AML-193 (cell line): ENCODE measurements around the gene VPS4A.

ENCODE experiments used
- DNase-seq, 2 experiments: peaks; one replicate each; lab custom pipeline; 2025; lab: John Stamatoyannopoulos, UW

Gene VPS4A

DNA sequence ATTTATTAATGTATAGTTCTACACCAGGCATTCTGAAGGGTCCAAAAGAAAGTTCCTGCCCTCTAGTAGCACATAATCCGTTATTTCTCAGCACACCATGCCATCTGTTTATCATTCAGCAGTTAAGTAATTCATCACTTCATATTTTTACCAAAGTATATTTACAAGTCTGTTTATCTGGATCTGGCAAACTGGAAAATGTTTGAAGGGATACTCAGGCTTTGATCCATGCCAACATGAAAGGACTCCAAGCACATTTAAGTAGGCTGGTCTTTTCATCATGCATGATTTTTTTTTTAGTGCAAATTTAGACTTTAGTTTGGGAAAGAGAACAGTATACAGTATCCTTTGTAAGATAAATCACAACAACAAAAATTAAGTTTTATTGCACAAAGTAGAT is 4.1 kb upstream of the VPS4A start:
- DNase-seq, result no peak

DNA sequence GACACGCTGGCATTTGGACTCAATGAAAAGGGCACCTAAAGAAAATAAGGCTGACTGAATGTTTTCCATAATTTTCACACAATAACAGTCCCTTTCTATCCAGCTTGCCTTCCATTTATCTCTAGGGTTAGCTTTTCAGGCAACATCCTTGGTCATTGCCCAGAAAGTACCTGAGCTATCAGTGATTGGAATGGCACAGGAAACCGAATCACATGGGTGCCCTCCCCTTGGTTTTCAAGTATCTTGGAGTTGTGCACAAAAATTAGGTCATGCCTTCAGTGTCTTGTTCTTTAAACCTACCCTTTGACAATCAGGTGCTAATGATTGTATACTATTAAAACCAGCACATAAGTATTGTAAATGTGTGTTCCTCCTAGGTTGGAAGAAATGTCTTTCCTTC is 3.3 kb upstream of the VPS4A start:
- DNase-seq, result no peak

DNA sequence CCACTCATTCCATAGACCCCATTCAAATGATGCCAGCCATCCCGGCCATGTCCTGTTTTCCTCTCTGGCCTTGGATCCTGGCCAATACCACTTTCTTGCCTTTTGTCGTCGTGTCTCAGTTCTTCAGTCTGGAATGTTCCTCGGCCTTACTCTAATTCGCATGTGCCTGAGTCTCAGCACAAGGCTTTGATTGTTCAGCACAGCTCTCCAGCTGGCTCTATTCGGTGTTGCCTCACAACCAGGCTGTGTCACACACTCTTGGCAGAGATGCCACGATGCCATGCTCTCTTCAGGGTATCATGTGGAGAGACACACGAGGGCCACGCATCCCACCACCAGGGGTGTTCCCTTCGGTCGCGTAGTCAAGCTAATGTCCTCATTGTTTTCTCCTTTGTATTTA is 1.8 kb upstream of the VPS4A start:
- DNase-seq, result no peak

DNA sequence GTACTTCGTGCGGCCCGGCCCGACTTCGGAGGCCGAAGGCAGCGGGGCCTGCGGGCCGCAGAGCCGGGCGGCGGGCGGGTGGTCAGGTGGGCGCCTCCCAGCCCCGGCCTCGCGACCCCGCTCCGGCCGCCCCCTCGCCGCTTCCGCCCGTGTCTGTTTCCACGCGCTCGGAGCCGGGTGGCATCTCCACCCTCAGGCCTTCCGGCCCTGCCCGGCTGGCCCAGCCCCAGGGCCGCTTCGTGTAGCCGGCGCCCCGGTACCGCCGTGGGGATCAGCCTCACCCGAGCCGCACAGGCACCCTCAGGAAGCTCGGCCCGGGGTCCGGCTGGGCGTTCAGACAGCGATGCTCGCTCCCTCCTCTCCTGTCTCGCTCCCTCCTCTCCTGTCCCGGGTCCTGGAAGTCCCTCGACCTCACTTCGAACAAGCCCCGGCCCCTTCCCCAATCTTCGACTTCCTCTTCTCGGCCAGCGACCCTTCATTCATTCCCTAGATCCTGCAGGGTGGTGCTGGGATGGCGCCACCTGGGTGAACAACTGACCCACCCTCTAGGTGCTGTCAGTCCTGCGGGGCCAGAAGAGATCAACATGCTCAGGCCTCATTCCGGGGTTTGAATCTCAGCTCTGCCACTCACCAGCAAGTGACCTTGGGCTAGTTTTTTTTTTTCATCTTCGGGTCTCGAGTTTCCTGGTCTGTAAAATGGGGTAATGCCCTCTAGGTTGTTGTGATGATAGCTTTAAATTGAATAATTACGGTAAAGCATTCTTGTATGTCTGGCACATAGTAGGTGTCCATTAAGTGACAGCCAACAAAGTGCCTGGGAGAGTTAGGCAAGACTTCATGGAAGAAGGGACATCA is 610 bp downstream of the VPS4A start:
- no peak for DNase-seq

DNA sequence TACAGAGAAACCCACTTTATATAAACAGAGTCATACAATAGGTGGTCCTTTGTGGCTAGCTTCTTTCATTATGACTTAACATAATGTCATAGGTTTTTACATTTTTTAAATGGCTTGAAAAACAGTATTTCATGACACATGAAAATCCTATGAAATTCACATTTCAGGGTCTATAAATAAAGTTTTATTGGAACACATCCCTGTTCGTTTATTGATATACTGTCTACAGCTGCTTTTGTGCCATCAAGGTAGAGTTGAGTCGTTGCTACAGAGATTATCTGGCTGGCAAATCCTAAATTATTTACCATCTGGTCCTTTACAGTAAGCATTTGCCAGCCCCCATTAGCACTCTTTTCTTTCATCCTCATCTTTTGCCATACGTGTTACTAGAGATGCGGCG is 2.3 kb downstream of the VPS4A start:
- no peak for DNase-seq

DNA sequence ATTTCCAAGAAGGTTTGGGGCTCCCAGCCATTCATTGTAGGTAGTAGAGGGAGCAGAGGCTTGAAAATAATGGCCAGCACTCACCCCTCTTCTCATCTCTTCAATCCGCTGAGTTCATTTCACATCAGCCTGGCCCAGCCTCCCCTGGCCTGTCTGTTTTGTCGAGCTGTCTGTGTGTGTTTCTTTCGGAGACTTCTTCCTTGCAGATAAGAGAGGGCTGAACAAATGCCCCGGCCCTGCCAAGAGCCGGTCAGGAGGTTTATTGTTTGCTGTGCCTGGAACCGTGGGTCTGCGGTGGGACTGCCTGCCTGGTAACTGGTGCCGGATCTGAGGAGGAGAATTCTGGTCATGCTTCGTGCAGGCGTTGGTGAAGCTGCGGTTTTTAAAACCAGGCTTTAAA is 3.4 kb downstream of the VPS4A start:
- DNase-seq, result no peak

DNA sequence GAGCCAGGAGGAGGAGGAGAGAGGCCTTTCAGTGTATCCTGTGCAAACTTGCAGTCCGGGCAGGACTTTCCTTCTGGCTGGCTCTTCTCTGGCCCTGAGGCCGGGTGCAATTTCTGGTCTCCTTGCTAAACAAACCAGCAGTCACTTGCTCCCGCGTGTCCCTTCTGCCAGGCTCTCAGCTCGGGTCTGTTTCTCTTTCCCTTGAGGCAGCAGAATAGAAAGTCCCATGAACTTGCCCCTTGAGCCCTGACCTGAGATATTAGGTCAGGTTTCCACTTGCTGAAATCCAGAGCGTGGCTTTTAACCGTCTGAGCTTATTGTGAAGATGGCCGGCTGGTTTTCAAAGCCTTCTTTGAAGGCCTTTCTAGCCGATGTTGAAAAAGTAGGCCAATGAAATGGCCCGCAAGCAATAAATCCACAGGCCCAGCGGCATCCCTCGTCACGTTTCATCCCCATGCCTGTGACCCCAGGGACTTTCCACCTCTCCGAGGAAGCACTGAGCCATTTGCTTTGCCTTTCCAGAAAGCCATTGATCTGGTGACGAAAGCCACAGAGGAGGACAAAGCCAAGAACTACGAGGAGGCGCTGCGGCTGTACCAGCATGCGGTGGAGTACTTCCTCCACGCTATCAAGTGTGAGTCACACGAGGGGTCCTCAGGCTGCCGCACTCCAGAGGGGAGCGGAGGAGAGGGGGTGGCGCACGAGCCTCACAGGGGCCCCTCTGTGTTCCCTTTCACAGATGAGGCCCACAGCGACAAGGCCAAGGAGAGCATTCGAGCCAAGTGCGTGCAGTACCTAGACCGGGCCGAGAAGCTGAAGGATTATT is 4.5 kb downstream of the VPS4A start:
- DNase-seq, result no peak

DNA sequence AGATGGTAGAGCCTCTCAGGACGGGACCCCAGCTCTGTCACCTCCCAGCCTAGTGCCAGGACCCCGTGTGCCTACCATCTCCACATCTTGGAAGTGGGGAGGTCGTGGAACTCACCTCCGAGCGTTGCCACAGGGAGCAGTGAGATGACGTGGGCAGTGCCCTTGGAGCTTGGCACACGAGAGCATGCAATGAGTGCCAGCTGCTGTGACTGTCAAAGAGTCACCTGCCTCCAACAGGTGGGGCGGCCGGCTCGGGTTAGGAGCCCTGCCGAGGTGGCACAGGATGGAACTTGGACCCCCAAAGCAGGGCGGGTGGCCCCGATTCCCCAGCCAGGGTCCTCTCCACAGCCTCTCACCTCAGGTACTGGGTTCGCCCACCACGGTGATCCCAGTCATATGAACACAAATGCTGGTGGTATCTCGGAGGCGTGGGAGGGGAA is 5.5 kb downstream of the VPS4A start:
- DNase-seq, result no peak

DNA sequence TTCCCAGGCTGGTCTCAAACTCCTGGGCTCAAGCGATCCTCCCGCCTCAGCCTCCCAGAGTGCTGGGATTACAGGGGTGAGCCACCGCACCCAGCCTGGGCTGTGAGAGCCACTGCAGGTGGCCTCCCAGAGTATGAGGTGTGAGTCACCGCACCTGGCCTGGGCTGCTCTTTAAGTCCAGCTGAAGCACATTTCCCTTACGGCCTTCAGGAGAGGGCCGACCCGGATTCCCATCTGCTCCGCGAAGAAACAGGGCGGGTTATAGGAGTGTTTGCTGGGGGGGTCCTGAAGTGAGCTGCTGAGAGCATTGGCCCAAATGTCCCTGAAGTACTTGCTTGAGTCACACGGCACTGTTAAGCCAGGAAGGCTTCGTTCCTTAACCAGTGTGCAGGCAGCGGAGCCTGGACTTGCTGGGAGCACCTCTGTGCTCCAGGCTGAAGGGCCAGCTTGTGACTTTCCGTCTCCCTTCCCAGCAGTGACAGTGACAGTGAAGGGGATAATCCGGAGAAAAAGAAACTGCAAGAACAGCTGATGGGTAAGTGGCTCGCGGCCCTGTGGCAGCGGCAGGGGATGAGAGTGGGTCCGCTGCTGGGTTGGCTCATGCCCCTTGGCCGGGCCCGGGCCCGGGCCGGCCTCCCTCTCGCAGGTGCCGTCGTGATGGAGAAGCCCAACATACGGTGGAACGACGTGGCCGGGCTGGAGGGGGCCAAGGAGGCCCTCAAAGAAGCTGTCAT is 7.2 kb downstream of the VPS4A start:
- DNase-seq, result no peak

DNA sequence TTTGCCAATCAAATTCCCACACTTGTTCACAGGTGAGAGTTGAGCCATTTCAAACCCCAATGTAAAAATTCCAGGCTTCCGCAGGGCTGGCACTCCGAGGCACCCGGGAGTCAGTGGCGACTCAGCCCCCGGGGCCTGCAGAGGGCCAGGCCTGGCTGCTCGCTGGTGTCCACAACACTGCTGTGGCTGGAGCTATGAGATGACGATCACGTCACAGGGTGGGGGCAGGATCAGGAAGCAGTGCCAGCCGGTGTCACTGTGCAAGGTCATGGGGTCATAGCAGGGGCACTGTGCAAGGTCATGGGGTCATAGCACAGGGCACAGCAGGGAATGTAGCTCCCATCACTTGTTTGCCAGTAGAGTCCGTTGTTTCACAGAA is 7.8 kb downstream of the VPS4A start:
- DNase-seq, result no peak

DNA sequence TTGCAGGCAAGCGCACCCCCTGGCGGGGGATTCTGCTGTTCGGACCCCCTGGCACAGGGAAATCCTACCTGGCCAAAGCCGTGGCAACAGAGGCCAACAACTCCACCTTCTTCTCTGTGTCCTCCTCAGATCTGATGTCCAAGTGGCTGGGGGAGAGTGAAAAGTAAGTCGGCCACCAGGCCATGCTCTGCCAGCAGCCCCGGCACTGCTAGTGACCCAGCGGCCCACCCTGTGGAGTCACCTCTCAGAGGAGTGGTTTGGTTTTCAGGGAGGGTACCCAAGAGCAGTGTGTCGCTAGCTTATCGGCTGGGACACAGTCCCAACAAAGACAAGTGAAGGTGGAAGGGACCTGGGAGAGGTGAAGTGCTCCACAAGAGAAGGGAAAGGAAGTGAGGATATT is 8.2 kb downstream of the VPS4A start:
- DNase-seq, result no peak

DNA sequence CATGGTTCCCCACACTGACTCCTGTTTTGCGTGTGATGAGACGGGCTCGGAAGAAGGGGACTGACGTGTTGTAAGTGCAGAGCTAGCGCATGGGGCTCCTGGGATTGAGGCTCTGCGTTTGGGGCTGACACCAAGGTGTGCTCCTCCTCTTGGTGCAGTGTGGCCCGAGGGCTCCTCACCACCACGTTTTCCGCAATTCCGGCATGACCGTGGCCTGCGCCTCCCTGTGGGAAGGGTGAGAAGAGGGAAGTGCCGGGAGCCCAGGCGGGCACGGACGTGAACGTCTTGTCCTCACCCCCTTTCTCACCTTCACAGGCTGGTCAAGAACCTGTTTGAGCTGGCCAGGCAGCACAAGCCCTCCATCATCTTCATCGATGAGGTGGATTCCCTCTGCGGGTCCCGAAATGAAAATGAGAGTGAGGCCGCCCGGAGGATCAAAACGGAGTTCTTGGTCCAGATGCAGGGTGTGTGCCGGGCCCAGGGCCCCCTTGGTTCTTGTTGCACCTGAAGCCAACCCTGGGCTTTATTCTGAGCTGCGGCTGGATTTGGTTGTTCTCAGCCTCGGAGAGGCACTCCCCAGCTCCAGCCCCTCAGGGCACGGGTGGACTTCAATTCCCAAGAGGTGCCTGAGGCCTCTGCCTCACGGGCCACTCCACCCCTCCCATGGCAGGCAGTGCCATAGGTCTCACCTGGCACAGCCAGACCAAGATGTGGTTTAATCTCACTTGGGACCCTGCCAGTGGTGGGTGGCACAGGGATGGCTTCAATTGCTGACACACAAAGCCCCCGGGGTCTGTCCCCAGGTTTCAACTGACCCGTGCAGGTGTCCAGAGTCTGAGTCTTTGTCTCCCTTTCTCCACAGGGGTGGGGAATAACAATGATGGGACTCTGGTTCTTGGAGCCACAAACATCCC is 8.9 kb downstream of the VPS4A start:
- DNase-seq, result no peak

DNA sequence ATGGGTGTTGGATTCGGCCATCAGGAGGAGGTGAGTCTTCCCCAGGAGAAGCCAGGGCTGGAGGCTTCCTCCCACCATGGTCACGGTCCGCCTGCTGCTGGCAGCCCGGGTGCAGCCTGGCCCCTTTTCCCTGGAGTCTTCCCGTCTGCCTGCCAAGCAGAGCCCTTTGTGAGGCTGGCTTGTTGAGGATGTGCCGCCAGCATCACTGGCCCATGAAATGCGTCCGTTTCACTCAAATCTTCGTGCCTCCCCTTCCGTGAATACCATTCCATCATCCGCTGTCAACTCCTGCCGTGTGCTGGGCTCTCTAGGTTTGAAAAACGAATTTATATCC is 9.6 kb downstream of the VPS4A start:
- no peak for DNase-seq

DNA sequence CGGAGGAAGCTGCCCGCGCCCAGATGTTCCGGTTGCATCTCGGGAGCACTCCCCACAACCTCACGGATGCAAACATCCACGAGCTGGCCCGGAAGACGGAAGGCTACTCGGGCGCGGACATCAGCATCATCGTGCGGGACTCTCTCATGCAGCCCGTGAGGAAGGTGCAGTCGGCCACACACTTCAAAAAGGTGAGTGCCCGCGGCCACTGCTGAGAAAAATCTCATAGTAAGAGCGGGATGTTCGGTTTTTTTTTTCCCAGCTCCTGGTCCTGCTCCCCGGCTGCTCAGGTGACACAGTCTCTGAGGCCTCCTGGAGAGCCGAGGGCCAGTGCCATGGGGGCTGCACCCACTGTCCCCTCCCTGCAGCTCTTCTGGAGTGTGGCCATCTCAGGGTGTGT is 9.9 kb downstream of the VPS4A start:
- DNase-seq, result no peak

DNA sequence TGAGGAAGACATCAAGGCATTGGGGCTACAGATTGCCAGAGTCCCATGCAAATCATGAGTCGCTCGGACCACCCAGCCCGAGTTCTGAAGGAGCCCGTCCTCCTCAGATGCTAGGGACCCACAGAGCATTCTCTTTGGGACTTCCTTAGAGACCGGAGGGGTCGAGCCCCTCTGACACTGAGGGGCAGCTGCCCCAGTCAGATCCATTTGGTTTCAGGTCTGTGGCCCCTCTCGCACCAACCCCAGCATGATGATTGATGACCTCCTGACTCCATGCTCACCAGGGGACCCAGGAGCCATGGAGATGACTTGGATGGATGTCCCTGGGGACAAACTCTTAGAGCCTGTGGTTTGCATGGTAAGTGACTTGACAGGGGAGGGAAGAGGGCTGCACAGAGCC is 11.2 kb downstream of the VPS4A start:
- no peak for DNase-seq

DNA sequence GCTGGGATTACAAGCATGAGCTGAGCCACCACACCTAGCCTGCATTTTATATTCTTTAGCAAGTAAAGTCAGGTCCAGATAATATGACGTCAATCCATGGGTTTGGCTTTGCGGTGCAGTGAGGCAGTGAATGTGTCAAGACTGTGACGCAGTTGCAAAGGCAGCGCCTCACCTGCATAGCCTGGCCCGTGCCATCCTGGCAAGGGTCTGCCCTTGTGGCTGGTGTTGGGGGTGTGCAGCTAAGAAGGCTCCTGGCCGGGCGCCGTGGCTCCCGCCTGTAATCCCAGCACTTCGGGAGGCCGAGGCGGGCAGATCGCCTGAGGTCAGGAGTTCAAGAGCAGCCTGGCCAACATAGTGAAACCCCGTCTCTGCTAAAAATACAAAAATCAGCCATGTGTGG is 12.3 kb downstream of the VPS4A start:
- no peak for DNase-seq

DNA sequence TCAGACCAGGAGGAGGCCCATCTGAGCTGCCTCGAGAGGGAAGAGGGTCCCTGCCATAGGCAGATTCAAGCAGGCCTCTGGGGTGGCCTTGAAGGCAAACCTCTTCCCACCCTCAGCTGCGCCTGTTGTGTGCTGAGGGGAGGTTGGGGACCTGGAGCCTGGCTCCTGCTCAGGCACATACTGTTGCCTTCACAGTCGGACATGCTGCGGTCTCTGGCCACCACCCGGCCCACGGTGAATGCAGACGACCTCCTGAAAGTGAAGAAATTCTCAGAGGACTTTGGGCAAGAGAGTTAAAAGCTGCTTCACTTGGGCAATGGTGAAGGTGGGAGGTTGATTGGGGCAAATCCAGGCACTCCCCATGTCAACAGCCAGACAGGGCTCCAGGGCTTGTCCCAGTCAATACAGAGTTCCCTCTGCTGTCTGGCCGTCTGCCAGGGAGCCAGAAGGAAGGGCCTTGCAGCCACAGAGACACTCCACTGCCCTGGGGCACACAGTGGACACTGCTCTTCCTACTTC is 12.9 kb downstream of the VPS4A start:
- peak; percentile 22 to 48 for DNase-seq

DNA sequence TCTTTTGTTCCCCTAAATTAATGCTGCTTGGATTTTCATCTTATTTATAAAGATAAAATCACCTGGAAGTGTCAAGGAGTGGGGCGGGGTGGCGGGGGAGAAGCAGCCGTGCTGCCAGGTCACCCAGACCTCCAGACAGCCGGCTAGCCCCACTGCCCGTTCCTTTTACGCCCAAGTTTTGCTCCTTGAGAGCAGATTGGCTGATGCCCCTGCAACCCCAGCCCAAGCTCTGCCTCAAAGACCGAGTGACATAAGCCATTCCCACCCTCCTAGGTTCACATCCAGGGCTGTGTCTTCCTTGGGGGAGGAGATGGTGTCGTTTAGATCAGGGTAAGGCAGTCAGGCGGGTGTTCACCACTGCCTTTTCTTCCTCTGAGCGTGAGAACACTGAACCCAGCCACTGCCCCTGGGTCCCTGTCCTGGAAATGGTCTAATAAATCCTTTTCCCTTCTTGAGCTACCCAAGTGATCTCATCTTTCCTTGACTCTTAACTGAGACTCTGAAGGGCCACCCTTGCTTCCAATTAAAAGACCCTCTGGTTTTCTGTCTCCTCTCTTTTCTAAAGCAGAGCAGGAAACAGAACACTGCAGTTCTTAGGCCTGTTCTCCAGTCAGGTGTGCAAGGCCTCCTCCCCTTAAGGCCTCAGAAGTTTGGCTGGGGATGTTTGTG is 13.6 kb downstream of the VPS4A start:
- no peak for DNase-seq

DNA sequence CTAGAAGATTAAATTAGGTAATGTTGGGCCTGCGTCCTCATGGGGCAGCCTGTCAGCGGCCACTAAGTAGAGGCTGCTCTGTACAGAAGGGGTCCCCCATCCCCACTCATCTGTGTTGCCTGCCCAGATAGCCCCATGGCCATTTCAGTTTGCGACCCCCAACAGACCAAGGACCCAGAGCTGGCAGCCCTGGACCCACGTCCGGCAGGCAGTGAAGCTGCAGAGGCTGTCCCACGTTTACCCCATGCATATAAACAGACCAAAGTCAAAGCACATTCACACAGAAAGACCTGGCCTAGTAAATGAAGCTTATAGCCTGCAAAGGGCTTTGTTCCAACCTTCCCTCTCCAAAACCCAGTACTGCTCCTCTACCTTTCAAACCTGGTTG is 14.6 kb downstream of the VPS4A start:
- no peak for DNase-seq

DNA sequence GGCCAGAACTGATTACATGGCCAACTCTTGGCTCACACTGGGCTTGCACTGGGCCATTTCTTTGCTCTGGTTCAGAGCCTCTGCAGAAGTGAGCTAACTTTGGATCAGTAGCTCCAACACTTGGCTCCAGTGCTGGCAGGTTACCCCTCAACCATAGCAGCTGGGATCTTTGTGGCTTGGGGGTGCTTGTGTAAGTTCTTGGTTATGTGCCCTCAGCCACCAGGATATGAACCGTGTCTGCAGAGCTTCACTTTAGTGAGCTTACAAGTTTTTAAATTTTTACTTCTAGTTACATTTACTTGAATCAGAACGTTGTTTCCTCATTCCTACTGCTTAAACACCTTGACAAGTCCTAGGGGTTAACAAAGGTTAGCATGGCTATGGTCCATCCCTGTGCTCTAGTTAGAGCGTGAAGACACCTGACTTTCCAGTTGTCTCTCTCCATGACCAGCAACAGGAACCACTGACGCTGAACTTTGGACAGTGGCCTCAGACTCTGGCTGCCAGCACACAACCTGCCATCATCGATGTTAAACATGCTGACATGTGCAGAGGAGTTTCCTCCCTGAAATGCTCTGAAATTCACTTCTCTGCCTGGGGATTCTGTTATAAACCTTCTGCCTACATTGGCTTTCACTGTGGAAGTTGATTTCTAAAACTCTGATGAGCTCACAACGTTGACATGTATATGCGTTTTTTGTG is 15.2 kb downstream of the VPS4A start:
- no peak for DNase-seq
